ENCODE measurements around the gene ARMH4. TPM values are rescaled to one million over a fixed set of nuclear protein-coding genes. Genes with fewer than 3 reads are reported as not detected.

ARMH4 gene
- total and polyA plus RNA-seq, 10 donors = 0.02 to 3.7 (median 1.2) TPM

DNA sequence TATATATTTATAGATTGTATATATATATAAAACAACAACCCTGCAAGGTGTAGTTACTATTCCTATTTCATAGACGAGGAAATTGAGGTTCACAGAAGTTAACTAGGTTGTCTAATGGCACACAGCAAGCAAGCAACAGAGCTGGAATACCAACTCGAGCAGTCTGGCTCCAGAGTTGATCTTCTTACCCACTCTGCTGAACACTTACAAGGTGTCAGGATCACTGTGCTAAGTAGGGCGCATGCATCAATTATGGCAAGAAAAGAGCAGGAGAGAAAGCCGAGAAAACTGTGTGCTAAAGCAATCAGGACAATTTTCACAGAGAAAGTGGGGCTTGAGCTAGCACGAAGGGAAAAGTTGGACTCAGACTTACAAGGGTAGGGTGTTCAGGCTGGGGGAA is 15.9 kb upstream of the ARMH4 start:
- no peaks in the 10 kb centered on the region for H3K9me3 ChIP-seq
- H3K27ac ChIP-seq = no peak overlapping the region
- DNase-seq = no peak
- H3K36me3 ChIP-seq = no peaks in the 10 kb centered on the region
- H3K27me3 ChIP-seq (replicated peaks in 1 of 7) = no peaks in the 10 kb centered on the region
- 75 to 86% (median 80%) methylated on average over 5 of the region's 5 CpGs for WGBS, 5 donors
- H3K4me3 ChIP-seq = no peak overlapping the region
- H3K4me1 ChIP-seq = peaks cover 0 to 6% (median 2%) of the 10 kb centered on the region in 6 donors
- TF ChIP-seq POLR2AphosphoS5 (IDR thresholded peaks at IDR 0.05) (no peak), POLR2A (IDR thresholded peaks at IDR 0.05) (no peak)
- TF ChIP-seq, protein P1, sequence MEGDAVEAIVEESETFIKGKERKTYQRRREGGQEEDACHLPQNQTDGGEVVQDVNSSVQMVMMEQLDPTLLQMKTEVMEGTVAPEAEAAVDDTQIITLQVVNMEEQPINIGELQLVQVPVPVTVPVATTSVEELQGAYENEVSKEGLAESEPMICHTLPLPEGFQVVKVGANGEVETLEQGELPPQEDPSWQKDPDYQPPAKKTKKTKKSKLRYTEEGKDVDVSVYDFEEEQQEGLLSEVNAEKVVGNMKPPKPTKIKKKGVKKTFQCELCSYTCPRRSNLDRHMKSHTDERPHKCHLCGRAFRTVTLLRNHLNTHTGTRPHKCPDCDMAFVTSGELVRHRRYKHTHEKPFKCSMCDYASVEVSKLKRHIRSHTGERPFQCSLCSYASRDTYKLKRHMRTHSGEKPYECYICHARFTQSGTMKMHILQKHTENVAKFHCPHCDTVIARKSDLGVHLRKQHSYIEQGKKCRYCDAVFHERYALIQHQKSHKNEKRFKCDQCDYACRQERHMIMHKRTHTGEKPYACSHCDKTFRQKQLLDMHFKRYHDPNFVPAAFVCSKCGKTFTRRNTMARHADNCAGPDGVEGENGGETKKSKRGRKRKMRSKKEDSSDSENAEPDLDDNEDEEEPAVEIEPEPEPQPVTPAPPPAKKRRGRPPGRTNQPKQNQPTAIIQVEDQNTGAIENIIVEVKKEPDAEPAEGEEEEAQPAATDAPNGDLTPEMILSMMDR (IDR thresholded peaks at IDR 0.05 in 8 of 11, conservative IDR thresholded peaks at IDR 0.05 in 3 of 11) = no peak
- intact Hi-C loops (cut with DNase I; ENCODE audit: low total_unique reads) = no loop called here

DNA sequence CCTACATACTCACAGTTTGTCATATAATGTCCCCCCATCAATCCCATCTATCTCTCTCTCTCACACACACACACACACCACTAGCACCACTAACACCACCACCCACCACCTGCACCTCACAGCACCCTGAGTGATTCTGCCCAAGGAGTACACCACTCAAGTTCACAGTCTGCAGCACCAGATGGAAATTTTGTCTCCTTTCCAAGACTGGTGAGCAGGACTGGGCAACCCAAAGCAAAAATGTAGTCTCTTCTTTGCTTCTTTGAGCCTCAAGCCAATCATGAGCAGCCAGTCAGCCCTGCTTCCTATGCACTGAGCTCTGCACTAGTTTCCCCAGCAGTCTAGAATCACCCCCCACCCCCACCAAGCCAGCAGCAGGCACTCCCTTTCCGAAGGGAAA is 15.0 kb upstream of the ARMH4 start:
- H3K4me1 ChIP-seq = peaks cover 0 to 6% (median 2%) of the 10 kb centered on the region in 6 donors
- no peaks in the 10 kb centered on the region for H3K9me3 ChIP-seq
- H3K27me3 ChIP-seq (replicated peaks in 1 of 7) = no peaks in the 10 kb centered on the region
- WGBS, 5 donors = 28 to 53% (median 35%) methylated on average over 1 of the region's 1 CpG
- intact Hi-C loops (cut with DNase I; ENCODE audit: low total_unique reads) = no loop called here
- no peak overlapping the region for H3K4me3 ChIP-seq
- TF ChIP-seq, protein P1 (IDR thresholded peaks at IDR 0.05 in 8 of 11, conservative IDR thresholded peaks at IDR 0.05 in 3 of 11) = no peak
- TF ChIP-seq POLR2AphosphoS5 (IDR thresholded peaks at IDR 0.05) (no peak), POLR2A (IDR thresholded peaks at IDR 0.05) (no peak)
- no peaks in the 10 kb centered on the region for H3K36me3 ChIP-seq
- H3K27ac ChIP-seq = no peak overlapping the region
- DNase-seq = no peak

- Histone ChIP-seq H3K27me3 (replicated peaks in 1 of 7) (no peaks in the 10 kb centered on the region), H3K4me1 (peaks cover 0 to 6% (median 2%) of the 10 kb centered on the region in 6 donors), H3K4me3 (no peak overlapping the region), H3K27ac (no peak overlapping the region), H3K9me3 (no peaks in the 10 kb centered on the region), H3K36me3 (no peaks in the 10 kb centered on the region)
- TF ChIP-seq, protein P1 (IDR thresholded peaks at IDR 0.05 in 8 of 11, conservative IDR thresholded peaks at IDR 0.05 in 3 of 11) = peak; percentile 17 to 89 (median 77)
- TF ChIP-seq POLR2AphosphoS5 (IDR thresholded peaks at IDR 0.05) = no peak
- TF ChIP-seq POLR2A (IDR thresholded peaks at IDR 0.05) = no peak
- WGBS, 5 donors = 30 to 42% (median 35%) methylated on average over 10 of the region's 10 CpGs
- intact Hi-C loops (cut with DNase I; ENCODE audit: low total_unique reads) = no loop called here
- peak; percentile 92 for DNase-seq
Measured at GRCh38 chr14:58166005-58166983, 14.3 kb upstream of the ARMH4 start.

DNA sequence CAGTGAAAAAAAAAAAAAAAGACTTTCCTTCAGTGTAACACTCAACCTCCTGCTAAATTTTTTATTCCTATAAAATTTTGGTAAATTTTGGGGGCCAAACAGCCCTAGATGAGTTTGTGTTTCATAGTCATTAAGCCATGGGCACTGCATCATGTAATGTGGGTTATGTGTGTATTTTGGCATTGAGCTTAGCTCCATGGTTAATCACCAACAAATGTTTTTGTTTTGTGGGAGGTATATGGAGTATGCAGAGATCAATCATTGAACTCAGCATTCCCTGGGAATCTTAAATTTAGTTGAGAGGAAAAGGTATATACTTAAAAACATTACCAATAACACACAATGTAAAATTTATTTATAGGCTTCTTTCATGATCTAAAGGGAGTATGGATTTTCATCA is 8.5 kb upstream of the ARMH4 start:
- Histone ChIP-seq H3K36me3 (no peaks in the 10 kb centered on the region), H3K4me1 (no peaks in the 10 kb centered on the region), H3K27ac (no peak overlapping the region), H3K9me3 (no peaks in the 10 kb centered on the region), H3K4me3 (no peak overlapping the region), H3K27me3 (replicated peaks in 1 of 7) (peaks cover 0 to 11% (median 0%) of the 10 kb centered on the region in 7 donors)
- no peak for DNase-seq
- intact Hi-C loops (cut with DNase I; ENCODE audit: low total_unique reads) = no loop called here
- TF ChIP-seq POLR2AphosphoS5 (IDR thresholded peaks at IDR 0.05) (no peak), POLR2A (IDR thresholded peaks at IDR 0.05) (no peak)
- TF ChIP-seq, protein P1 (IDR thresholded peaks at IDR 0.05 in 8 of 11, conservative IDR thresholded peaks at IDR 0.05 in 3 of 11) = no peak

Data from spleen (tissue), 11 donors.